GM19240 (cell line): Measurements from ENCODE around the gene RAB36.

Experiments
- DNase-seq: peaks from one replicate; pipeline ENCODE4 v3.0.0; 2011; ENCODE audit warnings: low spot score; ENCODE audit not compliant: insufficient read length

Gene RAB36

DNA sequence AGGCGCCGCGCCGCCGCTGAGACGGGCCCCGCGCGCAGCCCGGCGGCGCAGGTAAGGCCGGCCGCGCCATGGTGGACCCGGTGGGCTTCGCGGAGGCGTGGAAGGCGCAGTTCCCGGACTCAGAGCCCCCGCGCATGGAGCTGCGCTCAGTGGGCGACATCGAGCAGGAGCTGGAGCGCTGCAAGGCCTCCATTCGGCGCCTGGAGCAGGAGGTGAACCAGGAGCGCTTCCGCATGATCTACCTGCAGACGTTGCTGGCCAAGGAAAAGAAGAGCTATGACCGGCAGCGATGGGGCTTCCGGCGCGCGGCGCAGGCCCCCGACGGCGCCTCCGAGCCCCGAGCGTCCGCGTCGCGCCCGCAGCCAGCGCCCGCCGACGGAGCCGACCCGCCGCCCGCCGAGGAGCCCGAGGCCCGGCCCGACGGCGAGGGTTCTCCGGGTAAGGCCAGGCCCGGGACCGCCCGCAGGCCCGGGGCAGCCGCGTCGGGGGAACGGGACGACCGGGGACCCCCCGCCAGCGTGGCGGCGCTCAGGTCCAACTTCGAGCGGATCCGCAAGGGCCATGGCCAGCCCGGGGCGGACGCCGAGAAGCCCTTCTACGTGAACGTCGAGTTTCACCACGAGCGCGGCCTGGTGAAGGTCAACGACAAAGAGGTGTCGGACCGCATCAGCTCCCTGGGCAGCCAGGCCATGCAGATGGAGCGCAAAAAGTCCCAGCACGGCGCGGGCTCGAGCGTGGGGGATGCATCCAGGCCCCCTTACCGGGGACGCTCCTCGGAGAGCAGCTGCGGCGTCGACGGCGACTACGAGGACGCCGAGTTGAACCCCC is 35.8 kb downstream of the RAB36 start:
- no peak for DNase-seq

DNA sequence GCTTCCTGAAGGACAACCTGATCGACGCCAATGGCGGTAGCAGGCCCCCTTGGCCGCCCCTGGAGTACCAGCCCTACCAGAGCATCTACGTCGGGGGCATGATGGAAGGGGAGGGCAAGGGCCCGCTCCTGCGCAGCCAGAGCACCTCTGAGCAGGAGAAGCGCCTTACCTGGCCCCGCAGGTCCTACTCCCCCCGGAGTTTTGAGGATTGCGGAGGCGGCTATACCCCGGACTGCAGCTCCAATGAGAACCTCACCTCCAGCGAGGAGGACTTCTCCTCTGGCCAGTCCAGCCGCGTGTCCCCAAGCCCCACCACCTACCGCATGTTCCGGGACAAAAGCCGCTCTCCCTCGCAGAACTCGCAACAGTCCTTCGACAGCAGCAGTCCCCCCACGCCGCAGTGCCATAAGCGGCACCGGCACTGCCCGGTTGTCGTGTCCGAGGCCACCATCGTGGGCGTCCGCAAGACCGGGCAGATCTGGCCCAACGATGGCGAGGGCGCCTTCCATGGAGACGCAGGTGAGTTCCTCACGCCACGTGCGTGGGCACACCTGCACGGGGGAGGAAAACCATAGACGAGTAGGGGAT is 36.5 kb downstream of the RAB36 start:
- DNase-seq, result no peak

DNA sequence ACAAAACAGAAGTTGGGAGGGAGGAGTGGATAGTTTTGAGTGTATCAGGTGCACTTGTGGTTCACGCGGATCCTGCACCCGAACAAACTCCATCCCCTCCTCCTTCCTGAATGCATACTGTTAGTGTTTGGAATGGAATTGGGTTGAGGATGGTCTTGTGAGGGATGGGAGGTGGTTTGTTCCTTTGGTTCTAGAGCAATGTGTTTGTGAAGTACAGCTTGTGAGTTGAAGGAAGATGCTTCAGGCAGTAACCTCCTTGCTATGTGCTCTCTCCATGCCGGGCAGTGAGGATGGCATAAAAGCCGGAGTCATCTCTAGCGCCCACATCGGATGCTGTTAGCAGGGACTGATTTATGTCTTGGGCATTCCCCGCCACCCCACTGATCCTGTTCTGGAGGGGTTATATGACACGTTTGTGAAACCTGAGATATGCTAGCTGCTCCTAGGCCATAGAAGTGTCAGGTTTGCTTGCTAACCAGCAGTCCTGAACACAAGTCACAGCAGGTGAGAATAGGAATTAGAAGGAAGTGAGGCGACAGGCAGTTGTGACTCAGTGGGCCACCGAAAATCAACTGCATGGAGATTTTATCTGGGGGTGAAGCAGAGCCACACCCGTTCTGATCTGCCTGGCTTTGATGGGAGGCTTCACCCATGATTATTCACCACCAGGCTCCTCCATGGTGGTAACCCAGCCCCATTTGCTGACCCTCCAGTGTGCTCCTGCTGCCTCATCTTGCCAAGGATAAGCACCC is 37.2 kb downstream of the RAB36 start:
- no peak for DNase-seq

DNA sequence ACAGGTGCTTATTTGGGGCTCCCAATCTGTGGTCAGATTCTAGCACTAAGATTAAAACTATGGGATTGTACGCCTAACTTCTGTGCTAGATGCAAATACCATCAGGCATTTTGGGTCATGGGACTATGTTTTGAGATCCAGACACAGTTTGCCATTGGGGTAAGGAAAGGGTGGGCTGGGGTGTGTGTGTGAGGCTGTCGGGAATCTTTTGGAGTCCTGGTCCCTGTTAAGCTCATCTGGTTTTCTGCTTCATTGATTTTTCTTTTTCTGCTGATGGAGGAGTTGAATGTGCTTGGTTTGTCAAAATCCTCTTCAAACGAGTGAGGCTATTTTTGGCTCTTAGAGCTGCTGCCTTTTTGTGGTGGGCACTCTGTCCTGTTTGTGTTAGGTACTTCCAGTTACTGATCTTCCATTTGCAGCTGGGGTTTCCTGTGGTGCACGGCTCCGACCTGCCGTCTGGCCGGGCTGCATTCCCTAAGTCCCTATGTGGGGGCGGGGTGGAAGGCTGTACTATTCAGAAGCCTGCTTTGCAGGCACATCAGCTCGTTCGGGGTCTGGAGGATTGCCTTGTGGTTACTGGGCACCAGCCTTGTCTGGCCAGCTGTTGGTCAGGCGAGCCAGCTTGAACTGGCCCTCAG is 37.9 kb downstream of the RAB36 start:
- DNase-seq, result no peak

DNA sequence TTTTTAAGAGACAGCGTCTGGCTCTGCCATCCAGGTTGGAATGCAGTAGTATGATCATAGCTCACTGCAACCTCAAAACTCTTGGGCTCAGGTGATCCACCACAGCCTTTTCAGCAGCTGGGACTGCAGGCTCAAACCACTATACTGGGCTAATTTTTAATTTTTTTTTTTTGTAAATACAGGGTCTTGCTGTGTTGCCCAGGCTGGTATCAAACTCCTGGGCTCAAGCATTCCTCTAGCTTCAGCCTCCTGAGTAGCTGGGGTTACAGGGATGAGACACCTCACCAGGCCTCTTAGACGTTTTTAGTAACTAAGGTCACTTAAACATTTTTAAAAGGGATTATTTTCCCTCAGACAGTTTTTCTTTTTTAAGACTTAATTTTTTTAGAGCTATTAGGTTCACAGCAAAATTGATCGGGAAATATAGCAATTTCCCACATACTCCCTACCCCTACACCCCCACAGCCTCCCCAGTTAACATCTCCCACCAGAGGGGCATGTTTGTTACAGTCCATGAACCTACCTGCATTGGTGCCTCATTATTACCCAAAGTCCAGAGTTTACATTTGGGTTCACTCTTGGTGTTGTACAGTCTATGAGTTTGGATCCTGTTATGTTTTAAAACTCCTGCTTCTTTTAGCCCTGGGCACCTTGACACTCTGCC is 39.0 kb downstream of the RAB36 start:
- DNase-seq, result no peak

DNA sequence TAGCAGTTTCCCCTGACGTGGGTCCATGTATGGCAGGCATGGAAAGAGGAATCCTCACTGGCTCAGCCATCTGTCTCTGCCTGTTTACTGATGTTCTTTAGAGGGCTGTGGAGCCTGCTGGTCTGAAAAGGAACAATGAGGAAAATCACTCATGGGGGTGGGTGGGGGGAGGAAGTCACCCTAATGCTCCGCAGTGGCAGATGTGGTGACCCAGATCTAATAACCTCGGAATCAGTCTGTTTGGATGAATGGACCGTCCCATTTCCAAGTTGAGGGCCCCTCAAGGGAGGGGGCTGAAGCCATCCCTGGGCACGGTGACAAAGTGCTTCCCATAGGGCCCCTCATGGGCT is 39.5 kb downstream of the RAB36 start:
- DNase-seq, result no peak

DNA sequence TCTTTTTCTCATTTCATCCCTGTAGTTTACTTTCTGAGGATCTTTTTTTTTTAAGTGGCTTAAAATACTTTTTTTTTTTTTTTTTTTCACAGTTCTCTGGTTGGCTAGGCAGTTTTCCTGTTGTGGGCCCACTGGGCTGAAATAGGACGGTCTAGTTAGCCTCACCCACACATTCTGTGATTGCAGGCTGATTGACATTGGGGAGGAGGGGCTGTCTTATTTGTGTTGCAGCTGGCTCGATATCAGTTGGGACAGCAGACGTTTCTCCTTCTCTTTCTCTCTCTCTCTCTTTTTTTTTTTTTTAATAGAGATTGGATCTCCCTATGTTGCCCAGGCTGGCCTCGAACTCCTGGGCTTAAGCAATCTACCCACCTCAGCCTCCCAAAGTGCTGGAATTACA is 41.9 kb downstream of the RAB36 start:
- DNase-seq, result no peak

DNA sequence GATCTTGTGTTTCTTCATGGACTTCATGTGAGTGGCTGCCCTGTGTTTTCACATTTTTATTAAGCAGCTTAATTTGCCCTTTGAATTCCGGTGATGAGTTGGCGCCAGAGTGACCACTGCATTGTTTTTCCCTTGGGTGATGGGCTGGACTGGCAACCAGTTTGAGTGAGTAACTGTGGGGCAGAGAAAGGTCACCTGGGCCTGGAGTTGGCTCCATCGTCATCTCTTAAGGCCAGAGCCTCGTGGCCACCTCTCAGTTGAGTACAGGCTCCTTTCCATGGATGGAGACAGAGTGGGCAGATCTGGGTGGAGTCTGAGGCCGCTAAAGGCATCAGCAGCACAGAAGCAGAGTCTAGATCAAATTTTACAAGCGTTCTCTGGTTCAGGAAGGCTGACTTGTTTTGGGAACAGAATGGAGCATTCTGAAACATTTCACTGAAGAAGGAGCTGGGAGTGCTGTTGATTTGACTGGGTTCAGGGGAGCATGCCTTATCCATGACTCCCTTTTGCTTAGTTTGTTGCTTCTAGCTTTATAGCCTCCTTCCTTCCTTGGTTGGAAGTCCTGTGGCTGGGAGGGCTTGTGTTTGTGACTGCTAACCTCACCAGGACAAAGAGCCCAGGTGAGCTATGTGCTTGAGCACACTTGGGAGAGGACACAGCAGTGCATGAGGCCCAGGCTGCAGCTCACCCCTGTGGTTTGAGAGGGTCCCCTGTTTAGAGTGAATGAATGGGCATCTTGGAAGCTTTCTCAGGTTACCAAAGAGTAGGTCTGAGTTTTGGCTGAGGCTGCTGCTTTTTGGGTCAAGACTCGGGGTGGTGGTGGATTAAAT is 42.8 kb downstream of the RAB36 start:
- DNase-seq, result no peak

DNA sequence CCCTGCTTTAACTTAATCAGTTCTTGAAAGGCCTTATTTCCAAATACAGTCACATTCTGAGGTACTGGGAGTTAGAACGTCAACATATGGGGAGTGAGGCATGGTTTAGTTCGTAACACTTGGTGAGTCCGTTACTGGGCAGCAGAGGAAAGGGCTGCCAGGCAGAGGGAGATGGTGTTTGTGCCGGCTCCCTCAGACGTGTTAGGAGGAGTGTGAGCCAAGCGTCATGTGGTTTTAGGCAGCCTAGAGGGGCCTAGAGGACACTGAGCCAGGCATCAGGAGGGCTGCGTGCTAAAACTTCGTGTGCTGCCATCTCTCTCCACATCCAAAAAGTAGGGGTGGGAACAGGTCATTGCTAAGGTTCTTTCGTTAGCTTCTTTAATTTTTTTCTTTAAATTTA is 45.2 kb downstream of the RAB36 start:
- no peak for DNase-seq

DNA sequence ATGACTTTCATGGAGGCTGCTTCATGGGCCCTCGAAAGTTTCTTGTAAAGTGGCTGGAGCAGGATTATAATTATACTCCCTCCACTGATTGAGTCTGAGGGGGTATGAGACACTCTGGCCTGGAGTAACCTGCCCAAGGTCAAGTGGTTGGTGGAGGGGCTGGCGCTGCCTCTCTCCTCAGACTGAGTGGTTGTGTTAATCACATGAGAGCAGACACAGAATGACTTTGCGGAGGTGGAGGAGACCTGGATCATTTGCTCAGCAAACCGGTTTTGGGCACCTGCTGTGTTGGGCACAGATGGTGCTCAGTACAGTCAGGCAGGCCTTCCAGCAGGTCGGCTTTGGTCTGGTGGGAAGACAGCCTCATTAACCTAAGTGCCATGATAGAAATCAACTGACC is 46.9 kb downstream of the RAB36 start:
- no peak for DNase-seq

DNA sequence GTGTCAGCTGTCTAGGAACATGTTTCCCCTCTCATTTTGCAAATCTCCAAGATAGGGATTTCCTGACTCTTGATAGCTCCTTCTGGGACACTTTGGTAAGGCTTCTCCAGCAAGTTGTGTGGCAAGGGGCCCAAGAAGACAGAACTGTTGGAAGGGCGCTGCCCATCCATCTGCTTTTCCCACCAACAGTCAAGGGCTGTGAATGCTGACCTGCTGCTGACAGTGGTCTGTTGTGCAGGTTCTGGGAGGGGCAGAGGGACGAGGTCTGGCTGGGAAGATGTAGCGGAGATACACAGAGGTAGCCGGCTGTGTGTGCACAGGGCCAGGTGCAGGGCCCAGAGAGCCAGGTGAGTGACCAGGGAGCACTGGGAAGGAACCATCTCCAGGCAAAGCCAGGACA is 47.3 kb downstream of the RAB36 start:
- DNase-seq, result no peak

DNA sequence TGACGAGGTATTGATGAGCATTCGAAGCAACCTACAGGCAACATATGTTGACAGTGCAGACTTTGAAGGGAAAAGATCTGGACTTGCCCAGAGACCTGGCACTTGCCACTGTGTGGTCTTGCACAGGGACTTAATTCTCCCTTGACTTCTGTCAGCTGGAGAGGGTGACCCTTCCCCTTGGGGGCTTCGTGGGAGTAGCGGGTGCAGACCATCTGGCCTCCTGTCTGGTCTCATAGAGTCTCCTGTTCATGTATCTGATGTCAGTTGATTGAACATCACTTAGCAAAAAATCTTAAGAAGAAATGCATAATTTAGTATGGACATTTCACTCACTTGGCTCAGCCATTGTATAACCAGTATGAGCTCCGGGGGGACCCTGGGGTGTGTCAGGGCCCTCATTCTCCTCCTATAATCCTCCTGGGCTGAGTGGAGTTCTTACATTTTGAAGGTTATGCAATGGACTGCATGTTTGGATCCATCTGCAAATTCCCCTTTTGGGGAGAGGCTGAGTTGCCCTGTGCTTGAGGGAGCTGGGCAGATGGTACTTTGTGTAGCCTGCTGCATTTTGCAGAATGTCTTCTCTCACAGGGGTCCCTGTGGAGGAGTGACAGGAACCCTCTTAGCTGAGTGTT is 48.0 kb downstream of the RAB36 start:
- no peak for DNase-seq

DNA sequence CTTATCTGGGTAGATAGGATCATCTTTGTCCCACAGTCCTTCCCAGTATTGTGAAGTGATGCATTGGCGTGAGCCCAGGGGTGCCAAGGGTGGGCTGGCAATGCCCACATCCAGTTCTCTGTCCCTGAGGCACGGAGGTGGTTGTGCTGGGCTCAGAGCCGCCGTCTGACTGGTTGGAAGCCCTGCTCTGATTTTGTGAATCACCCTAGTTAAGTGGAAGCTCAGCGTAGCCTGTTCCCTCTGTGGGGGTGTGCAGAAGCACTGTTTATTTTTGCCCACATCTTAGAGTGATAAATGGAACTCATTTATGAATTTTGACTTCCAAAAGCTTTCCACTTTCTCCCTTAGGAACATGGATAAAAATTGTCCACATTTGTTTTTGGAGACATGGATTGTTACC is 48.6 kb downstream of the RAB36 start:
- DNase-seq, result no peak

DNA sequence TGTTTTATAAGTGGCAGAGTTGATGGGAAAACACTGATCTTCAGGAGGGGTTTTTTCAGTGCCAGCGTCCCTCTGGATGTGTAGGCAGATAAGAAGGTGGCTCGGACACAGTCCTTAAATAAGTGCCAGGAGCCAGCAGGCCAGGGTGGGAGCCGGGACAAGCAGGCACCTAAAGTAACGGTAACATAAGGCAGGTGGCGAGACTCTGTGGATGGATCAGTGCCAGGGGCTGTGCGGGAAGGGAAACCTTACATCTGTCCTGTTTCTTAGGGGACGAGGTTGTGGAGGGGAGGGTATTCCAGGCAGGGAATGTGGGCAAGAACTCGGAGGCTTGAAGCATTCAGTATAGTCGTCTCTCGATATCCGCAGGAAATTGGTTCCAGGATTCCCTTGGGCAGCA is 50.9 kb downstream of the RAB36 start:
- DNase-seq, result no peak

DNA sequence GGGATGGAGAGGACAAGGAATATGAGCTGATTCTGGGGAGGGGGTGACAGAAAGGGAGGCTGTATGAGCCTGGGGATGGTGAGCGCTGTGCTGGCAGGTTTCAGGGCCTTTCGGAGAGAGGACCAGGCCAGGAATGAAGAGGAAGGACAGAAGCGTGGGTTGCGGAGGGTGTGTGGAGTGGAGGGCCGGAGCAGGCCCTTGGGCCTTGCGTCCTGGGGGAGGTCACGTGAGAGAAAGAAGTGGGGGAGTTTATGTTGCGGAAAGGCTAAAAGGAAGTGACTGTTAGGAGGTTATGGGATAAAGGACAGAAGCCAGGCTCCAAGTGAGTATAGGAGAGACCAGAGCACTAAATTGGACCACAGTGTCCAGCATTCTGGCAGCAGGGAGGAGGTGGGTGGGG is 52.6 kb downstream of the RAB36 start:
- DNase-seq, result no peak

DNA sequence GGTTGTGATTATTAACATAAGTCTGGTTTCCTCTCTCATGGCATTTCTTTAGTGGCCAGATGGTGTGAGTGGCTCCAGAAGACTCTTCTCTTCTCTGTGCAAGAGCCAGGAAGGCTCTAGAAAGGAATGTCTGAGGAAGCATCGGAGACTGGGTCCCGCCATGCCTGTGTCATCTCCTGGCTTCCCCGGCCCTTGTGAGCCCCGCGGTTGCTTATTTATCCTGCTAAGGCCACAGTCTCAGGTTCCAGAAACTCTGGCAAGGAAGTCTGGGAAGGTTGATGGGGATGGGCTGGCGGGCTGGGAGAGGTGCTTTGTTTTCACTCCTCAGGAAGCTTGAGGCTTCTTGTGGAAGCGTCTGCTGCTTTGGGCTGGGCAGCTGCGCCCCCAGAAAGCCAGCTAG is 53.9 kb downstream of the RAB36 start:
- DNase-seq, result no peak

DNA sequence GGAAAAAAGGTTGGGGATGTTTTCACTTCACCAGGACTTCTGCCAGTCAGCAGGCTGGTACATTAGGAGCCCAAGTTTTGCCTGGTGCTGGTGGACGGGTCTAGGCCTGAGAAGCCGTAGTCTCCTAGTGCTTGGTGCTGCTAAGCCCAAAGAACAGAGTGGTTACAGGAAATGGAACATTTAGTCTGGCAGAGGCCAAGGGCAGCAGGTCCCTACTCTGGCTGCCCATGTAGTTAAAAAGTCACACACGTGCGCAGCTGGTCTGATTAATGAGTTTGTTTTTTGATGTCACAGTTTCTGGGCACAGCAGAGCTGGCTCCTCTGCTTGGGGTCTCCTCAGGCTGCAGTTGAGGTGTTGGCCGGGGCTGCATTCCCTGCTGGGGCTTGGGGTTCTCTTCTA is 55.6 kb downstream of the RAB36 start:
- no peak for DNase-seq

DNA sequence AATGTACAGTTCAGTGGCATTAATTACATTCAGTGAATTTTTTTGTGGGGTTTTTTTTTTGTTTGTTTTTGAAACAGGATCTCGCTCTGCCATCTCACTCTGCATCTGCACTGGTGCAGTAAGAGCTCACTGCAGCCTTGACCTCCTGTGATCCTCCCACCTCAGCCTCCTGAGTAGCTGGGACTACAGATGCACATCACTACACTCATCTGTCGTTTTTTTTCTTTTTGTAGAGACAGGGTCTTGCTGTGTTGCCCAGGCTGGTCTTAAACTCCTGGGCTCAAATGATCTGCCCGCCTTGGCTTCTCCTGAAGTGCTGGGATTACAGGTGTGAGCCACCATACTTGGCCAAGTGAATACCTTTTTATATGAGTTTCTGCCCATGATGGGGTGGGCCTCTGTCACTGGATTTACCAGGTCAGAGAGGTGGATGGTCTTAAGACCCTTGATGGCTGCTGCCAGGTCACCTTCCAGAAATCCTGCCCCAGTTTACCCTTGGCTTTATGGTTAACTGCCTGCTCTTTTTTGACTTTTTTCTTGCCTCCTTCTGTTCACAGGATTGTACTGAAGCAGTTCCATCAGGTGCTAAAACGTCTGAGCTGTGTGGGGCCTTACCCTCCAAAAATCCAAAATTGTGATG is 57.7 kb downstream of the RAB36 start:
- no peak for DNase-seq

DNA sequence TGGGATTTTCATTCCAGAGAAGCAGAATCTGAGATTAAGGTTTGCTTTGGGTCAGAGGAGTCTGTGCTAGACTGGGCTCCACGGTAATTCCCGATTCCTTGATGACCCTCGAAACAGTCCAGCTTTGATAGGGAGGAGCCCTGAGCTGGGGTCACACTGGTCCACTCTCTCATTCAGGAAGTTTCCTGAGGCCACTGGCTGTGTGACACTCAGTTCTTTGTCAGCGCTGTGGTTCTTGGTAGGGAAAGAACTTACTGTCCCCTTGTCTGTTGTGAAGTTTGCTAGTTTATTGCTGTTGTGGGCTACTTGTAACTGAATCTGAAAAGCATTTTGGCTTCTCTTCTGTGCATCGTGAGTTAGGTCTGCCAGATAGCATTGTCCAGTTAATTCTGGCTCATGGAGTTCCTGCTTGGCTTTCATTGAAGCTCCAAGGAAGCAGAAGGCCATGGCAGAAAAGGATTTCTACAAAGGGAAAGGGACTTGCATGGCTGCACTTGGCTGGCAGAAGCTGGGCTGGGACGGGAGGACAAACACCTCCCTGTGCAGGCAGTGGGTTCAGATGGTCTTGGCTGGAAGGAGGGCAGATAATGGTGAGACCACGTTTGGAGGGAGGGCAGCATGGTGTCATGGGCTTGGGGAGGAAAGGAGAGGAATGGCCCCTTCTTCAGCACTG is 58.3 kb downstream of the RAB36 start:
- no peak for DNase-seq
